ENCODE results near the gene CROCC2.

Gene CROCC2

GRCh38 chr2:240960309-240960970 lies 54.3 kb downstream of the CROCC2 start:
- peak; percentile 76 for DNase-seq

DNA sequence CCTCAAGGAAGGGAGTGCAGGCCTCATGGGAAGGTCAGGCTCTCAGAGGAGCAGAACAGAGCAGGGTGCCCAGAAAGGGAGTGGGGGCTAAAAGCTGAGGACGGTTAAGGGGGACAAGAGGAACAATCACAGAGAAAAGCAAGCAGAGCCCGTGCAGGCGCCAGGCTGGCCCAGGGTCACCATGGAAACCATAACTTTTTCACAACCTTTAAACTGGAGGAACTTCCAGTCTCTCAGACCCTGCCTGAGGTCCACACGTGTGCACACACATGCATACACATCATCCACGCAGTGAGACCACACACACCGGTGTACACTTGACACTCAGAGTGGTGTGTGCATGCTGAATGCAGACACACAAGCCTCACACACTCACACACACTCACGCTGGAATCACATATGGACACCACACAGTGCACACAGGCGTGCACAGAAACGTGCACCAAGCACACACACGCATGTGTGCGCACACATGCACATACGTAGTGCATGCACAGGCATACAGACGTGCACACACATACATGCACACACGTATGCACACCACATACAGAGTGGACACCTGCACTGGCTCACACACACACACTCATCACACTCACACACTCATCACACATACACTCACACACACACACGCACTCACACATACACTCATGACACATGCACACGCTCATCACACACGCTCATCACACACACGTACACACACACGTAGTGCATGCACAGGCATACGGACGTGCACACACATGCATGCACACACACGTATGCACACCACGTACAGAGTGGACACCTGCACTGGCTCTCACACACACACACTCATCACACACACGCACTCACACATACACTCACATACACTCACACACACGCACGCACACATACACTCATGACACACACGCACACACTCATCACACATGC lies 55.1 kb downstream of the CROCC2 start:
- DNase-seq: peak; percentile 86

DNA sequence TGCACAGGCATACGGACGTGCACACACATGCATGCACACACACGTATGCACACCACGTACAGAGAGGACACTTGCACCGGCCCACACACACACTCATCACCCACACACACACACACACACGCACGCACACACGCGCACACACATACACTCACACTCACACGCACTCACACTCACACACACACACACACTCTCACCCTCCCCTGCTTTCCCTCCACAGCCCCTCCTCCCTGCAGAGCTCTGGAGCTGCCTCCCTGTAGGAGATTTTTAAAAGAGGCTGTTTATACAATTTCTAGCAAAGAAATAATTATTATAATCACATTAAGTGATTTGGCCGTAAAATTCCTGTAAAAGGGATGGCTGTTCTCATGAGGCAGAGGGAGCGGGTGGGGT lies 55.8 kb downstream of the CROCC2 start:
- no peak for DNase-seq

DNA sequence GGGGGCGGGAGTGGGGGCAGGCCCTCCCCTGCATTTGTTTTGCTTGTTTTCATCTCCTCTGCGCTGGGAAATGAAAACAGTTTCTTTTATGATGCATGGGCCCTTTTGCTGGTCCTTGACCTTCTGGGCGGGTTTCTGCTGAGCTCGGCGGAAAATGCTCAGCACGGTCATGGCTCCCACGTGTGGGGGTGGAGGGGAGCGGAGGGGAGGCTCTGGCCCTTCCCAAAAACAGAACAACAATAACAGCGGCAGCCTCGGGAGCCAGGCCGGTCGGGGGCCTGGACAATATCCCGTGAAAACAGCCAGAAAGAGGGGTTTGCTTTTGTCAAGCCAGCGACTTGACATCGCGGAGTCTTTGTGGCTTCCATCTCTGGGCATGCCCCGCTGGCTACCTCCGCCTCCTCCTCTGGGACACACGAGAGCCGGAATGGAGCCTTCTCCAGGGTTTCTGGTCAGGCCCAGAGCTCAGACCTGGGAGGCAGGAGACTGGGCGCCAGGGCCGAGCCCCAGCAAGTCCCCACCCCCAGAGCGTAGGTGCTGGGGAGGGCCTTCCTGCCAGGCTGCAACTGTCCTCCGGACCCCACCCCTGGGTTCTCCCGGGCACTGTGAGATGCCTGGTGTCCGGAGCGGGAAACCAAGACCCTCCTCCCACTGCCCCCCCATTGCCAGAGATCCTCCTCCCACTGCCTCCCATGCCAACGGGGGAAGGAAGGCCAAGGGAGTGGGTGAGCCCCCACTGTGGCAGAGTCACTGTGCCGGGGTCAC lies 56.3 kb downstream of the CROCC2 start:
- no peak for DNase-seq

DNA sequence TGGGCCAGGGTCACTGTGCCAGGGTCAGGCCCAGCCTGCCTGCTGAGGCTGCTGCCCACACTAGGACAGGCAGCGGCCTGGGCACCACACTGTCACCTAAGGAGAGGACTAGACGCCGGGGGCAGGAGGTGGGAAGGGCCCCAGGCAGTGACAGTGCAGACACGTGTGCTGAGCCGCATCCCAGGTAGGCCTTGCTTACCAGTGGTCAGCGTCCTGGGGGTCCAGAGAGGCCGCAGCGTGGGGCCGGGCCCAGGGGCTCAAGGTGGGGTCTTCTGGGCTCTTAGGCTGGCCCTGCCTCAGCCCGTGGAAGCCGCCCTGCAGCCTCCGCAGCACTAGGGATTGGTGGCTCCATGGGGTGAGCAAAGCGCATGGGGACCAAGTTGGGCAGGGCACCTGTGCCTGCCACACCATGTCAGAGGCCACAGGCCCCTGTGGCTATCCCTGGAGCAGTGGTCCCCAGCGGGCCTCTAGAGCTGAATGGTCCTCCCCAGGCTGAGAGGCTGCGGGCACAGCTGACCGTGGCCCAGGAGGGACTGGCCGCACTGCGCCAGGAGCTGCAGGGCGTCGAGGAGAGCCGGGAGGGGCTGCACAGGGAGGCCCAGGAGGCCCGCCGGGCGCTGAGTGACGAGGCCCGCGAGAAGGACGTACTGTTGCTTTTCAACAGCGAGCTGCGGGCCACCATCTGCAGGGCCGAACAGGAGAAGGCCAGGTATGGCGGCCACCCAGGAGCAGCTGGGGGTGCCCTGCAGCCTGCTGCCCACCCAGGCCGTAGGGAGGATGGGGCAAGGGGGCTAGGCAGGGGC lies 57.1 kb downstream of the CROCC2 start:
- DNase-seq: no peak

DNA sequence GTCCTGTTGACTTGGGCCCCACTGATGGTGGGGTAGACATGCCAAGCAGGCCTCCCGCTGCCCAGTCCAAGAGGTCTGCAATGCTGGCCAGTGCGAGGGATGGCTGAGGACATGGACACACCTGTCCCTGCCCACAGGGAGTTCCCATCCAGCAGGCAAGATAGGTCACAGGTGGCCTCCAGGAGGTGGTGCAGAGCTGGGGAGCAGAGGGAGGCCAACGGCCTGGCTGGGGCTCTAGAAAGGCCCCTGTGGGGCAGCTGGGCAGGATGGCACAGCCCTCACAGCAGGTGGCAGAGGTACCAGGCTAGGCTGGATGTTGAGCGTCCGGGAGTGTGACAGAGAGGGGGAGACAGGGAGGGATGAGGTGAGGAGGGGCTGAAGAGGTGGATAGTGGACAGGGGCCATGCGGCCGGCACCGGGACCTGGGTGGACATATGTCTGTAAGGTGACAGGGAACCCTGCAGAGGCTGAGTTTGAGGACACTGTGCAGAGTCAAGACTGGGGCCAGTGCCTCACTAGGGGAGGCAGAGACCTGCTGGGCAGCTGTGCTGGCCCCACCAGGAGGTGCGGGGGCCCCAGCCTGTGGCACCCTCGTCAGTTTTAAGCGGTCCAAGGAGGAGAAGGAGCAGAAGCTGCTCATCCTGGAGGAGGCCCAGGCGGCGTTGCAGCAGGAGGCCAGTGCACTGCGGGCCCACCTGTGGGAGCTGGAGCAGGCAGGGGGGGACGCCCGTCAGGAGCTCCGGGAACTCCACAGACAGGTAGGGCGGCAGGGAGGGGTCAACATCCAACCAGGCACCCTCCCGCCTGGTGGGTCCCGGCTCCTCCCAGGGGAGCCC lies 58.0 kb downstream of the CROCC2 start:
- no peak for DNase-seq

DNA sequence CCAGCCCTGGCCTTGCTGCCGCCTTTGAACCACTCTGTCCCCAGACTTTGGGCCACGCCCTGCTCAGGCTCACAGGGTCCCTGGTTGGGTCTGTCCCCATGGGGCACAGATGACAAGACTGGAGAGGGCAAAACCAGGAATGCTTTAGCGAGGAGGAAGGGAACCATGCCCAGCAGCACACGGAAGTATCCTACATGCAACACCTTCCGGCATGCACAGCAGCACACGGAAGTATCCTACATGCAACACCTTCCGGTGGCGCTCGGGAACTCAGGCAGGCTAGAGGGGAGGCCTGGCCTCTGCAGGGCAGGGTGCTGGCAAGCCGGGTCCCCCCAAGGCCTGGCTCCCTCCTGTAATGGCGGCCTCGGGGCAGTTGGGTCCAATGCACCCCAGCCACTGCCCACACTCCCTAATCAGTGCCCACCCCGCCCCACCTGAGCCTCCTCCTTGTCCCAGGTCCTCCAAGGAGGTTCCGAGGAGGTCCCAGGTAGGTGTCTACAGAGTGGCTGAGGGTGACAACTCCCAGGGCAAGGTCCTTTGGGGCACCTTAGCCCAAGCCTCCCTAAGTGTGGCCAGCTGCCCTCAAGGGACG lies 58.7 kb downstream of the CROCC2 start:
- DNase-seq: no peak

DNA sequence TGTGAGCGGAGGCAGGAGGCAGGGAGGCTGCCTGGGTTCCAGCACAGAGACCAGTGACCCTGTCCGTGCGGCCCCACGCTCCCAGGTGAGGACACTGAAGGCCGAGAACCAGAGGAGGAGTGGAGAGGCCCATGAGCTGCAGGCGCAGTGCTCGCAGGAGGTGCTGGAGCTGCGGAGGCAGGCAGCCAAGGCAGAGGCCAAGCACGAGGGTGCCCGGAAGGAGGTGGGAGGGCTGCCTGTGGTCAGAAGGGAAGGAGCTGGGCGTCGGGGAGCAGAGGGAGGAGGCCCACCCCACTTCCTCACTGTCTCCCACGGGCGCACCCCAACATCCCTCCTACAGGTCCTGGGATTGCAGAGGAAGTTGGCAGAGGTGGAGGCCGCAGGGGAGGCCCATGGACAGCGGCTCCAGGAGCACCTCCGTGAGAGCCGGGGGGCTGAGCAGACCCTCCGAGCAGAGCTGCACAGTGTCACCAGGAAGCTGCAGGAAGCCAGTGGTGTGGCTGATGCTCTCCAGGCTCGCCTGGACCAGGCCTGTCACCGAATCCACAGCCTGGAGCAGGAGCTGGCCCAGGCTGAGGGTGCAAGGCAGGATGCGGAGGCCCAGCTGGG lies 59.3 kb downstream of the CROCC2 start:
- DNase-seq: no peak

DNA sequence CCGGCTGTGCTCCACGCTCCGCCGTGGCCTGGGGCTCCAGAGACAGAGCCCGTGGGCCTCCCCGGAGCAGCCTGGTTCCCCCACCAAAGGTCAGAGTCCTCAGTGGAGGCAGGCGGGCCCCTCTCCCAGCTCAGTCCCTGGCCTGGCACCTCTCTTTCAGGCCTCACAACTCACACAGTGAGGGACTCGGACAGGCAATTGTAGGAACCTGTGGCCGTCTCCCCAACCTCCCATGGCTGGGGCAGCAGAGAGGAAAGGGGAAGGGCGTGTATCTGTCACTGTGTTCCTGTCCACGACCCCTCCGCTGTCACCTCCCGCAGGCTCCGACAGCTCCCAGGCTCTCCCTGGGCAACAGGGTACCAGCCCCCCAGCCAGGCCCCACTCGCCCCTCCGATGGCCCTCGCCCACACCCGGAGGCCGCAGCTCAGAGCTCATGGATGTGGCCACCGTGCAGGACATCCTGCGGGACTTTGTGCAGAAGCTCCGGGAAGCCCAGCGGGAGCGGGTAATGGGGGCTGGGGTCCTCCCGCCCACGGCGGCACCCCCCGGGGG lies 59.8 kb downstream of the CROCC2 start:
- DNase-seq: no peak

DNA sequence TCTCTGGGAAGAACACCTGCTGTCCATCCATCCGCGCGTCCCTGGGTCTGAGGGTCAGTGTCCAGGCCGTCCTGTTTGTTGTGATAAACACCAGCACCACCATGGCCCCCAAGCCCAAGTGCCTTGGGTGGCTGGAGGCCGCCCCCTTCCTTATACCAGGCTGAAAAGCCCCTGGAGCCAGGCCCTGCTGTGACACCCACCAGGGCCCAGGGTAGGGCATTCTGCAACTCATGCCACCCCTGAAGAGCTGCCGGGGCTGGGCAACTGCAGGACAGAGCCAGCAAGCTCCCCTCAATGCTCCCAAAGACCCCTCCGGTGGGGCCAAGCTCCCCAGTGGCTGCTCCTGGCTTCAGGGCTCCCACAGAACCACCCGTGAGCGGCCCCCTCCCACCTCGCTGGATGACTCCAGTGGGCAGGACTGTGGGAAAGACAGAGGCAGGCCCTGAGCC lies 60.3 kb downstream of the CROCC2 start:
- no peak for DNase-seq

DNA sequence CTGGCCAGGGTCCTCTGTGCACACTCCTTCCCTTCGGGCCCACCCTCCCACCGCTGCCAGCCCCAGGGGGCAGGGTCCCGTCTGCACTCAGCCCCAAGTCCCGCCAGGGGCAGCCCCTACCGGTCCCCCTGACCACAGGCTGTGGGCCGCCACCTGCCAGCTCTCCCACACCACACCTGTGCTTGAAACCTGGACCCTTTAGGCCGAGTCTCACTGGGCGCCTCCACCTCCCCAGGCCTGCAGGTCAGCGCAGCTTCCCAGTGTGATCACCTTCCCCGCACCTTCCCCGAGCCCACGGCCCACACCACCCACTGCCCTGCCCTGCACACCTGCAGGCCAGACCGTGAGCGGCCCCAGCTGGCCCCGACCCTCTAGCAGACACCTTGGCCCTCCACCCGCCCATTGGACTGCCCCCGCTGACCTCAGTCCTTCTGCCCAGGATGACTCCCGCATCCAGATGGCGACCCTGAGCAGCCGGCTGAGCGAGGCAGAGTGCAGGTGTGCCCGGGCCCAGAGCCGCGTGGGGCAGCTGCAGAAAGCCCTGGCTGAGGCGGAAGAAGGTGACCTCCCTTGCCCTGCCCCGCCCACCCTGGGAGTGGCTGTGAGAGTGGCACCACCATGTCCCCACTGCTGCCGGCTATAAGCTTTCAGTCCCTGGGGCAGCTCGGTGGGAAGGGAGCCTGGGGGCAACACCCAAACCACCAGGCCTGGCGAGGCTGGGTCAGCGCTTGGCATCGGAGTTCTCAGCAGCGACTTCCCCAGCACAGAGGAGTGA lies 61.0 kb downstream of the CROCC2 start:
- DNase-seq: no peak

DNA sequence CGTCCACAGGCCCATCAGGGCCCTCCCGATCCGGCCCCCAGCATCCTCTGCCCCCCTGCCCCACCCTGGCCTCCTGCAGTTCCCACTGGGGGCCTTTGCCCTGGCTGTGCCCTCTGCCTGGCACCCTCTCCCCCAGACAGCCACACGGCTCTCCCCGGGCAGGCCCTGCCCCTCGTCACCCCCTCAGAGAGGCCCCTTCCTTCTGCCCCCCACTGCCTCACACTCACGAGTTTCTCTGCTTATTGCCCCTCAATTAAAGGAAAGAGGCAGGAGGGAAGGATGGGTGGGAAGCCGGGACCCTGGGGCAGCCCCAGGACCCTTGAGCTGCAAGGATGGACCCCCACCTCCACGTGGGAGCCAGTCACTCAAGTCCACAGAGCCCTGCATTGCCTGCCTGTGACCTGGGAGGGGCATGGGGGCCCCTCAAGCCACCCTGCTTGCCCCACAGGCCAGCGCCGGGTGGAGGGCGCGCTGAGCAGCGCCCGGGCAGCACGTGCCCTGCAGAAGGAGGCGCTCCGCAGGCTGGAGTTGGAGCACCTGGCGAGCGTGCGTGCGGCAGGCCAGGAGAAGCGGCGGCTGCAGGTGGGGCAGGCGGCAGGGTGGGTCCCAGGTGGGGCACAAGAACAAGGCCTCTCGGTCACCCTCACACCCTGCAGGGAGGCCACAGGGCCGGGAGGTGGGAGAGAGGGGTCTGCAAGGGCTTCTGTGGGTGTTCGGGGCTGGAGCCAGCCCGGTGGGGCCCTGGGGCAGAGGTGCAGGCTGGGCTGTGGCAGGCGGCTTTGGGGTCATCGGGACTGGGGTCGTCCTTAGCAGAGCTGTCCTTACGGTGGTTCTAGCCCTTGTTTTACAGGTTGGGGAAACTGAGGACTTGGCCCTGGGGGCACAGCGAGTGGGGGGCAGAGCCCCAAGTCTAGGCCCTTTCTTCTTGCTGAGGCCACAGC lies 61.8 kb downstream of the CROCC2 start:
- DNase-seq: no peak

DNA sequence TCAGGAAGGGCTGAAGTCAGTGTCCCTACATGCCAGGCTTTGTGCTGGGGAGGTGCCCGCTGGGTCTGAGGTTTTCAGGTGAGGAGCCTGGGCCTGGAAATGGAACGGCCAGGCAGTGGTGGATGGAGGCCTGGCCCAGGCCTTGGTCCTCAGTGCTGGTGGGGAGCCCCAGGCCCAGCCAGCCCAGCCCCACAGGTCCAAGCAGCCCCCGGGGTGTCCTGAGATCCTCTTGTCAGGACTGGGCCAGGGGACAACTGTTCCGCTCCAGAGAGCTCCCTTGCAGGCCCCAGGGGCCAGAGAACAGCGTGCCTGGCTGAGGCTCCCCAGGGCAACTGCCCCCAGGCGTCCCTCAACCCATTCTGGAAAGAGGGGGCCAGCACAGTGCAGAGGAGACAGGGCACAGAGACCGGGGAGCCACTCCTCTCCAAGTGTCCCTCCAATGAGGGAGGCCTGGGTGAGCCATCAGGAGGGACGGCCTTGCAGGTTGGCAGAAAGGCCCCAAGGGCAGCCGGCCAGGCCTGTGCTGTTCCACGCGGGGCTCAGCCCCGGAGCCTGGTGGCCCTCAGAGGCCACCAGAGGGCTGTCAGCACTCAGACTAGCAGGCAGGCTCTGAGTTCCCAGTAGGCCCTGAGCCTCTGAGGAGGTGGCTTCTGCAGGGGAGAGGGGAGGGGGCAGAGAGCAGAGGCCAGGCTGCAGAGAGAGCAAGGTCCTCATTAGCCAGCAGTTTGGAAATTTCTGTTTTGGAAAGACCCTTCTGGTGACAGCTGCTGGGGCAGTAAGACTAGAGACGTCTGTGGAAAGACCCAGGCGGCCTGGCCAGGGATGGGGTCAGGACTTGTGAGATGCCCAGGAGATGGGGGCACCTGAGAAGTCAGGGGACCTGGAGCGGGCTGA lies 62.8 kb downstream of the CROCC2 start:
- no peak for DNase-seq

DNA sequence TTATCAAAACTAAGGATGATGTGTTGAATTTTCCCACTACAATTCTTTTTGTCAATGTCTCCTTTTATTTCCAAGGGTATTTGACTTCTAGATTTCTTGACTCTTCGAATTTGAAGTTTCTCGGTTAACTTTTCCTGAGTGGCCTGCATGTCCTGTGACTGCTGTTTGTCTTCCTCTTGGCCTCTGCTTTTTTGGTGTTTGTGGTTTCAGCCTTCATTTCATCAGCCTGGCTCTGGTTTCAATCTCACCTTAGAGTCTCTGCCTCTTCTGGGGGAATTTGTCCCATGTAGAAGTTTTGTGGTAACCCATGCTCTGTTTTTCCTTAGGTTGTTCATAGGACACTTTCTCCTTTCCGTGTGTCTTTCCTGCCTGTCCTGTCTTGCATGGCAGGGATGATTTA lies 64.0 kb downstream of the CROCC2 start:
- no peak for DNase-seq

DNA sequence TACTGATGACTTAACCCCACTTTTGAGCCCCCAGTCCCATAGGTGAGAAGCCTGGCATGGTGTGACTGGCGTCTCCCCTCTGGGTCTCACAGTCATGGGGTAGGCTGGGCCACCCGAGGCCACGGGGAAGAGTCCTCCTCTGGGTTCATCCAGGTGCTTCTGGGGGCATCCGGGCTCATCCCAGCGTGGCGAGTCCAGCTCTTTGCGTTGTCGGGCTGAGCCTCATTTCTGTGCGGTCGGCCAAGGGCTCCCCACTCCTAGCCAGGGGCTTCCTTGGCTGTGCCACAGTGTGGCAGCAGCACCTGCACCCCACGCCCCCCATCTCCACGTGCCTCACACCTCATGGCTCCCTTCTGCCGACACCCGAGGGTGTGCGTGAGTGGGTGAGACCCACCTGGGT lies 64.7 kb downstream of the CROCC2 start:
- DNase-seq: no peak

- no peak for DNase-seq
Observed at GRCh38 chr2:240972201-240972600, 66.1 kb downstream of the CROCC2 start.
